Measurements from ENCODE around the gene GLRA1. TPM values are rescaled to one million over a fixed set of nuclear protein-coding genes. Genes with fewer than 3 reads are reported as not detected.

The GLRA1 gene
- total RNA-seq, 1 experiment from 2014 or later, result not detected

DNA sequence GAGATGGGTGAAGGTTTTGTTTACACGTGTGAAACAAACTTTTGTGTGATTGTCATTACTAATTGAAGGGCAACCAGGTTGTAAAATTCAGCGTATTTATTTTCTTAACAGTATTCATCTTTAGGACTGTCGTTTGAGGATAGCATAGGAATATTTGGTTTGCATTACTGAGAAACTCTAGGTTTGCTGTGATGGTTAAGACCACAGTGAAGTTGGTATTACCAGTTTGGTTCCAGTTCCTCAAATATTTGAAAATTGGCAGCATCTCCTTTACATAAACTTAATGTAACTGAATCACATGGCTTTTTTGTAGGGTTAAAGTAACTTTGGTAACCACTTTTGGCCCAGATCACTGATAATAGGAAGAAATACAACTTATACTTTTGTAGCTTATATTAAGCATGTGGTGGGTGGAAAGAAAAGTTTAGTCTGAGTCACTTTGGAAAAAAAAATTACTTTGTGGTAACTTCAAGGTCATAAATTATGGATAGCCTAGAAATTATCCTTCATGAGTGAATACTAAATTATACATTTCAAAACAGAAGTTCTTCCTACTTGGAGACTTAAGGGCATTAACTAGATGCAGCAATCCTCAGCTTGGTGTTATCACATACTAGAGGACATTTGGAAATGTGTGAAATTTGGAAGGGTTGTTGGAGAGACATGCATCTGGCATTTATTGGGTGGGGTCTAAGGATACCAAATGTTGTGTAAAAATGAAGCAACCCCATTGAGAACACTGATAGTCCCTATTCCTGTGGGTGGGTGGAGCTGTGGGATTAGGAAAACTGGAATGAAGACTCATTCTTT is 119.0 kb downstream of the GLRA1 start:
- intact Hi-C loops (cut with micrococcal nuclease; ENCODE audit: unreplicated experiment), result no loop called here
- no peak overlapping the region for H3K4me3 ChIP-seq (ENCODE audit: low read depth, low read length)
- H3K4me1 ChIP-seq, result no peaks in the 10 kb centered on the region
- ChIA-PET CTCF (no interaction called here), POLR2A (no interaction called here)
- H3K27me3 Mint-ChIP-seq (ENCODE audit: insufficient read depth, unreplicated experiment), result no peaks in the 10 kb centered on the region
- peaks cover 98% of the 10 kb centered on the region for H3K36me3 Mint-ChIP-seq (ENCODE audit: insufficient read depth, unreplicated experiment)
- no peaks in the 10 kb centered on the region for H3K9me3 ChIP-seq
- peaks cover 5% of the 10 kb centered on the region for H3K9me3 Mint-ChIP-seq (ENCODE audit: unreplicated experiment)
- no peak for DNase-seq
- no peak overlapping the region for H3K4me3 Mint-ChIP-seq (ENCODE audit: unreplicated experiment)
- H3K4me1 Mint-ChIP-seq (ENCODE audit: low read depth, unreplicated experiment), result no peaks in the 10 kb centered on the region
- peaks cover 1% of the 10 kb centered on the region; the same call in 1 of the 2 replicates for H3K36me3 ChIP-seq (ENCODE audit: control insufficient read depth, insufficient read depth, low read length)
- no peaks in the 10 kb centered on the region for H3K27me3 ChIP-seq (replicated peaks; ENCODE audit: control insufficient read depth, insufficient read depth, low read length)
- TF ChIP-seq, protein P1, sequence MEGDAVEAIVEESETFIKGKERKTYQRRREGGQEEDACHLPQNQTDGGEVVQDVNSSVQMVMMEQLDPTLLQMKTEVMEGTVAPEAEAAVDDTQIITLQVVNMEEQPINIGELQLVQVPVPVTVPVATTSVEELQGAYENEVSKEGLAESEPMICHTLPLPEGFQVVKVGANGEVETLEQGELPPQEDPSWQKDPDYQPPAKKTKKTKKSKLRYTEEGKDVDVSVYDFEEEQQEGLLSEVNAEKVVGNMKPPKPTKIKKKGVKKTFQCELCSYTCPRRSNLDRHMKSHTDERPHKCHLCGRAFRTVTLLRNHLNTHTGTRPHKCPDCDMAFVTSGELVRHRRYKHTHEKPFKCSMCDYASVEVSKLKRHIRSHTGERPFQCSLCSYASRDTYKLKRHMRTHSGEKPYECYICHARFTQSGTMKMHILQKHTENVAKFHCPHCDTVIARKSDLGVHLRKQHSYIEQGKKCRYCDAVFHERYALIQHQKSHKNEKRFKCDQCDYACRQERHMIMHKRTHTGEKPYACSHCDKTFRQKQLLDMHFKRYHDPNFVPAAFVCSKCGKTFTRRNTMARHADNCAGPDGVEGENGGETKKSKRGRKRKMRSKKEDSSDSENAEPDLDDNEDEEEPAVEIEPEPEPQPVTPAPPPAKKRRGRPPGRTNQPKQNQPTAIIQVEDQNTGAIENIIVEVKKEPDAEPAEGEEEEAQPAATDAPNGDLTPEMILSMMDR (IDR thresholded peaks at IDR 0.05; ENCODE audit: insufficient read depth in 1 of 2, low read depth in 1 of 2, low read length in 1 of 2, severe bottlenecking in 1 of 2, unreplicated experiment in 1 of 2), result no peak
- BruUV-seq (replicated peaks), result no TSS peak
- H3K27ac Mint-ChIP-seq (ENCODE audit: unreplicated experiment), result no peak overlapping the region

DNA sequence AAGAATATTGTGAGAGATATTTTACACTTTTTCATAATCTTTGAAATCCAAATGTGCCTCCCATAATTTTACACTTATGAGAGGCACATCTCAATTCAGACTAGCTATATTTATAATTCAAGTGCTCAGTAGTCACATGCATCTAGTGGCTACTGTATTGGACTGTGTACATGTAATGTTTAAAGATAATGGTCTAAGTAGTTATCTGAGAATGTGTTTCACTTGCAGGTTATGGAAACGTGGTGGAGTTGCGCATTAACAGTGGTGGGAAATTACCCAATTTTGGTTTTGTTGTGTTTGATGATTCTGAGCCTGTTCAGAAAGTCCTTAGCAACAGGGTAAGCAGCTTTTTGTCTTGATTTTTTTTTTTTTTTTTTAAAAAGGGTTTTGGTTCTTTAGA is 124.1 kb downstream of the GLRA1 start:
- no peak overlapping the region for H3K4me3 Mint-ChIP-seq (ENCODE audit: unreplicated experiment)
- no peaks in the 10 kb centered on the region for H3K4me1 ChIP-seq
- H3K4me1 Mint-ChIP-seq (ENCODE audit: low read depth, unreplicated experiment), result peaks cover 6% of the 10 kb centered on the region
- H3K27ac Mint-ChIP-seq (ENCODE audit: unreplicated experiment), result no peak overlapping the region
- no peaks in the 10 kb centered on the region for H3K9me3 Mint-ChIP-seq (ENCODE audit: unreplicated experiment)
- no peaks in the 10 kb centered on the region for H3K27me3 Mint-ChIP-seq (ENCODE audit: insufficient read depth, unreplicated experiment)
- intact Hi-C loops (cut with micrococcal nuclease; ENCODE audit: unreplicated experiment), result no loop called here
- H3K36me3 ChIP-seq (ENCODE audit: control insufficient read depth, insufficient read depth, low read length), result no peaks in the 10 kb centered on the region; the same call in 1 of the 2 replicates
- H3K9me3 ChIP-seq, result no peaks in the 10 kb centered on the region
- peaks cover 98% of the 10 kb centered on the region for H3K36me3 Mint-ChIP-seq (ENCODE audit: insufficient read depth, unreplicated experiment)
- H3K27me3 ChIP-seq (replicated peaks; ENCODE audit: control insufficient read depth, insufficient read depth, low read length), result no peaks in the 10 kb centered on the region
- no peak overlapping the region for H3K4me3 ChIP-seq (ENCODE audit: low read depth, low read length)
- TF ChIP-seq, protein P1 (IDR thresholded peaks at IDR 0.05; ENCODE audit: insufficient read depth in 1 of 2, low read depth in 1 of 2, low read length in 1 of 2, severe bottlenecking in 1 of 2, unreplicated experiment in 1 of 2), result no peak
- POLR2A ChIA-PET, result no interaction called here
- CTCF ChIA-PET, result no interaction called here
- no peak for DNase-seq
- no TSS peak for BruUV-seq (replicated peaks)

DNA sequence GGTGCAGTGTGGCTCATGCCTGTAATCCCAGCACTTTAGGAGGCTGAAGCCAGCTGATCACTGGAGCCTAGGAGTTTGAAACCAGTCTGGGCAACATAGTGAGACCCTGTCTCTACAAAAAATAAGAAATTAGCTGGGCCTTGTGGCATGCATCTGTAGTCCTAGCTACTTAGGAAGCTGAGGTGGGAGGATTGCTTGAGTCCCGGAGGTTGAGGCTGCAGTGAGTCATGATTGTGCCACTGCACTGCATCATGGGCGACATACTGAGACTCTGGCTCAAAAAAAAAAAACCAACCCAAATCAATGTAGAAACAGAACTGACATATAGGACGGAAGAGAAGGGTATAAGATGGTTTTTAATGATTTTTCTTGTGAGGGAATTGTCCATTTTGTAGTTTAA is 125.2 kb downstream of the GLRA1 start:
- H3K4me3 ChIP-seq (ENCODE audit: low read depth, low read length), result no peak overlapping the region
- intact Hi-C loops (cut with micrococcal nuclease; ENCODE audit: unreplicated experiment), result no loop called here
- no peak for DNase-seq
- H3K4me3 Mint-ChIP-seq (ENCODE audit: unreplicated experiment), result no peak overlapping the region
- no peak overlapping the region for H3K27ac Mint-ChIP-seq (ENCODE audit: unreplicated experiment)
- no peaks in the 10 kb centered on the region for H3K9me3 ChIP-seq
- H3K4me1 Mint-ChIP-seq (ENCODE audit: low read depth, unreplicated experiment), result peaks cover 6% of the 10 kb centered on the region
- POLR2A ChIA-PET, result no interaction called here
- H3K36me3 Mint-ChIP-seq (ENCODE audit: insufficient read depth, unreplicated experiment), result peaks cover 98% of the 10 kb centered on the region
- TF ChIP-seq, protein P1 (IDR thresholded peaks at IDR 0.05; ENCODE audit: insufficient read depth in 1 of 2, low read depth in 1 of 2, low read length in 1 of 2, severe bottlenecking in 1 of 2, unreplicated experiment in 1 of 2), result no peak
- H3K27me3 ChIP-seq (replicated peaks; ENCODE audit: control insufficient read depth, insufficient read depth, low read length), result no peaks in the 10 kb centered on the region
- no peaks in the 10 kb centered on the region for H3K27me3 Mint-ChIP-seq (ENCODE audit: insufficient read depth, unreplicated experiment)
- H3K36me3 ChIP-seq (ENCODE audit: control insufficient read depth, insufficient read depth, low read length), result no peaks in the 10 kb centered on the region; the same call in none of the 2 replicates
- no peaks in the 10 kb centered on the region for H3K9me3 Mint-ChIP-seq (ENCODE audit: unreplicated experiment)
- CTCF ChIA-PET, result no interaction called here
- no peaks in the 10 kb centered on the region for H3K4me1 ChIP-seq
- no TSS peak for BruUV-seq (replicated peaks)
